Measurements from ENCODE around the gene MAPT. TPM values are rescaled to one million over a fixed set of nuclear protein-coding genes. Genes with fewer than 3 reads are reported as not detected.

Gene MAPT
- total and polyA plus RNA-seq, 7 experiments from 2014 or later, result 0.12 to 1.3 (median 0.80) TPM

DNA sequence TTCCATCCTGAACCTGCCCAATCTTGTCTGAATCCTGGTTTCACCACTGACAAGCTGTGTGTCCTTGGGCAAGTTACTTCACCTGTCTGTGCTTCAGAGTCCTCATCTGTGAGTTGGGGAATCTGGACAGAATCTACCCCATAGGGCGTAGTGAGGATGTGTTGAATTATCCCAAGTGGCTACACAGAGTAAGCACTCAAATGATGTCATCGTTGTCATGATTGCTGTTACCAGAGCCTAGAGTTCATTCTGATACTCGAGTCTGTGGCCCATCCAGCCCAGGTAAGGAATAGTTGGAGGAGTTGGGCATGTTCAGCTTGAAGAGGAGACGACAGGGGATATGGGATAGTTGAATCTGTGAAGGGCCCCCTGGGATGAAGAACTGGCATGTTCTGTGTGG is 45.9 kb downstream of the MAPT start:
- CTCF ChIA-PET, result no interaction called here
- H3K4me1 ChIP-seq (ENCODE audit: control insufficient read depth in 2 of 2, insufficient read depth in 2 of 2, low read length in 2 of 2), result no peaks in the 10 kb centered on the region
- no peak for DNase-seq
- no peak overlapping the region for H3K4me3 Mint-ChIP-seq
- no peak overlapping the region for H3K27ac ChIP-seq (ENCODE audit: low read depth, low read length)
- no peak overlapping the region for H3K27ac Mint-ChIP-seq
- no peaks in the 10 kb centered on the region for H3K27me3 ChIP-seq (ENCODE audit: control insufficient read depth in 2 of 2, insufficient read depth in 2 of 2, low read length in 2 of 2)
- intact Hi-C loops (cut with micrococcal nuclease), result loop anchor here in 1 of 2 donors (10.0 kb wide), 1 partner anchor 45 kb away; the partner anchor contains the start of gene MAPT
- H3K36me3 ChIP-seq (ENCODE audit: control insufficient read depth in 2 of 3, insufficient read depth in 3 of 3, low read length in 3 of 3), result no peaks in the 10 kb centered on the region
- H3K27me3 Mint-ChIP-seq, result peaks cover 21 to 42% (median 37%) of the 10 kb centered on the region in 5 donors
- no peak overlapping the region for H3K4me3 ChIP-seq (ENCODE audit: low read length)
- POLR2A ChIA-PET, result no interaction called here
- H3K9me3 Mint-ChIP-seq, result peaks cover 0 to 4% (median 0%) of the 10 kb centered on the region in 11 donors
- H3K36me3 Mint-ChIP-seq, result peaks cover 0 to 3% (median 0%) of the 10 kb centered on the region in 5 donors
- ATAC-seq, result no peak
- no peaks in the 10 kb centered on the region for H3K9me3 ChIP-seq (ENCODE audit: control insufficient read depth in 2 of 3, low read length in 3 of 3)
- H3K4me1 Mint-ChIP-seq, result peaks cover 0 to 12% (median 2%) of the 10 kb centered on the region in 7 donors

DNA sequence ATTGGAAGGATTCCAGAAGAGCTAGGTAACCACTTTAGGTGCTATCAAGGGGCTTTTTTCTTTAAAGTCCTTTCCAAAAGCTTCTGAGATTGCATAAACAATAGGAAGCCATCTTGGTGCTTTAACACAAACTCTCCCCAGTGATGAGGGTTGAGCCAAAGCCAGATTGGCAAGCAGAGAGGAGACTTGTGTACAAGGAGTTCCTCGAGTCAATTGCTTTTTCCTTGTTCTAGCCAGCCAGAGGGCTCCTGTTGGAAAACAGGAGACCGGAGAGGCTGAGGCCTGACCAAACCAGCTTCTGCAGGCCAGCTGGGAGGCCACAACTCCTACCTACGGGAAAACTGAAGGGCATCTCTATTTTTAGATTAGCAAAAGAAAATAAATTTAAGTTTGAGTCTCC is 46.5 kb downstream of the MAPT start:
- no peaks in the 10 kb centered on the region for H3K36me3 Mint-ChIP-seq
- H3K27ac Mint-ChIP-seq, result no peak overlapping the region
- Histone ChIP-seq H3K9me3 (ENCODE audit: control insufficient read depth in 2 of 3, low read length in 3 of 3) (no peaks in the 10 kb centered on the region), H3K4me1 (ENCODE audit: control insufficient read depth in 2 of 2, insufficient read depth in 2 of 2, low read length in 2 of 2) (no peaks in the 10 kb centered on the region), H3K27me3 (ENCODE audit: control insufficient read depth in 2 of 2, insufficient read depth in 2 of 2, low read length in 2 of 2) (no peaks in the 10 kb centered on the region), H3K36me3 (ENCODE audit: control insufficient read depth in 2 of 3, insufficient read depth in 3 of 3, low read length in 3 of 3) (no peaks in the 10 kb centered on the region), H3K27ac (ENCODE audit: low read depth, low read length) (no peak overlapping the region), H3K4me3 (ENCODE audit: low read length) (no peak overlapping the region)
- H3K4me3 Mint-ChIP-seq, result no peak overlapping the region
- H3K9me3 Mint-ChIP-seq, result peaks cover 0 to 4% (median 0%) of the 10 kb centered on the region in 11 donors
- H3K4me1 Mint-ChIP-seq, result peaks cover 0 to 12% (median 2%) of the 10 kb centered on the region in 7 donors
- H3K27me3 Mint-ChIP-seq, result peaks cover 18 to 39% (median 32%) of the 10 kb centered on the region in 5 donors
- no peak for DNase-seq
- CTCF ChIA-PET, result no interaction called here
- POLR2A ChIA-PET, result no interaction called here
- no peak for ATAC-seq
- intact Hi-C loops (cut with micrococcal nuclease), result loop anchor here in 1 of 2 donors (10.0 kb wide), 1 partner anchor 46 kb away; the partner anchor contains the start of gene MAPT

DNA sequence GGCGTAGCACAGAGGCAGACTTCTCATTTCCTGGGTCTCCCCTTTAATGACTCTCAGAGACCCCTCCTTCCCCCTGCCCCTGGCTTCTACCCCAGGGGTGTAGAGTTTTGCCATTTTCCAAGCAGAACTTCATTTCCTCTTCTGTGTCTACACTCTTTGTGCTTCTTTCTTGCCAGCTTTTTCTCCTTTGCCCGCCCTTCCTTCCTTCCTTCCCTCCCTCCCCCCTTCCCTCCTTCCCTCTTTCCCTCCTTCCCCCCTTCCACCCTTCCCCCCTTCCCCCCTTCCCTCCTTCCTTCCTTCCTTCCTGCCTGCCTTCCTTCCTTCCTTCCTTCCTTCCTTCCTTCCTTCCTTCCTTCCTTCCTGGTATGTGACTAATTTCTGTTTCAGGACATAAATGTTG is 47.0 kb downstream of the MAPT start:
- Mint-ChIP-seq H3K9me3 (peaks cover 0 to 4% (median 0%) of the 10 kb centered on the region in 11 donors), H3K4me1 (peaks cover 0 to 12% (median 2%) of the 10 kb centered on the region in 7 donors), H3K27ac (peak overlapping the region in 1 of 9 donors; percentile 82), H3K4me3 (no peak overlapping the region), H3K36me3 (no peaks in the 10 kb centered on the region), H3K27me3 (peaks cover 16 to 38% (median 30%) of the 10 kb centered on the region in 5 donors)
- intact Hi-C loops (cut with micrococcal nuclease), result loop anchor here in 1 of 2 donors (10.0 kb wide), 1 partner anchor 47 kb away; the partner anchor contains the start of gene MAPT
- Histone ChIP-seq H3K4me3 (ENCODE audit: low read length) (no peak overlapping the region), H3K4me1 (ENCODE audit: control insufficient read depth in 2 of 2, insufficient read depth in 2 of 2, low read length in 2 of 2) (no peaks in the 10 kb centered on the region), H3K9me3 (ENCODE audit: control insufficient read depth in 2 of 3, low read length in 3 of 3) (no peaks in the 10 kb centered on the region), H3K27ac (ENCODE audit: low read depth, low read length) (no peak overlapping the region), H3K27me3 (ENCODE audit: control insufficient read depth in 2 of 2, insufficient read depth in 2 of 2, low read length in 2 of 2) (no peaks in the 10 kb centered on the region), H3K36me3 (ENCODE audit: control insufficient read depth in 2 of 3, insufficient read depth in 3 of 3, low read length in 3 of 3) (no peaks in the 10 kb centered on the region)
- ATAC-seq, result no peak
- CTCF ChIA-PET, result no interaction called here
- POLR2A ChIA-PET, result no interaction called here
- DNase-seq, result no peak

DNA sequence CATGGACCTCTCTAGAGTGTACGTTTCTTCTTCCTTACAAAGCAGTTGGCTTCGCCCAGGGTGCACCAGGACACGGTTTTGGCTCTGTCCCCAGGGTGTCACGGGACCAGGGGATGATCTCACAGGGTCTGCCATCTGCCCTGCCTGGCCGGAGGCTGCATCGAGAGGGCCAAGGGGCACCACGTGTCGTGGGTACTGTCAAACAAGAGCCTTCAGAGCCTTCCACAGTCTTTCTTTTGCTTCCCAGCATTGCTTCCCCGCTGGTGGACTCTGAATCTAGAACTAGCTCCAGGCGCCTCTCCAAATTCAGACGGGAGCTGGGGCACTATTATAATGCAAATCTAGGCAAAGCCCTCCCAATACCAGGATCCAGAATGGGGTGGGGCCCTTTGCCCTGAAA is 47.9 kb downstream of the MAPT start:
- Mint-ChIP-seq H3K4me3 (no peak overlapping the region), H3K9me3 (peaks cover 0 to 4% (median 0%) of the 10 kb centered on the region in 11 donors), H3K4me1 (peaks cover 0 to 12% (median 2%) of the 10 kb centered on the region in 7 donors), H3K27me3 (peaks cover 16 to 41% (median 23%) of the 10 kb centered on the region in 5 donors), H3K36me3 (no peaks in the 10 kb centered on the region), H3K27ac (no peak overlapping the region)
- Histone ChIP-seq H3K27ac (ENCODE audit: low read depth, low read length) (no peak overlapping the region), H3K4me3 (ENCODE audit: low read length) (no peak overlapping the region), H3K4me1 (ENCODE audit: control insufficient read depth in 2 of 2, insufficient read depth in 2 of 2, low read length in 2 of 2) (no peaks in the 10 kb centered on the region), H3K9me3 (ENCODE audit: control insufficient read depth in 2 of 3, low read length in 3 of 3) (no peaks in the 10 kb centered on the region), H3K27me3 (ENCODE audit: control insufficient read depth in 2 of 2, insufficient read depth in 2 of 2, low read length in 2 of 2) (no peaks in the 10 kb centered on the region), H3K36me3 (ENCODE audit: control insufficient read depth in 2 of 3, insufficient read depth in 3 of 3, low read length in 3 of 3) (no peaks in the 10 kb centered on the region)
- ChIA-PET CTCF (no interaction called here), POLR2A (no interaction called here)
- ATAC-seq (no peak), DNase-seq (no peak)
- intact Hi-C loops (cut with micrococcal nuclease), result loop anchor here in 1 of 2 donors (10.0 kb wide), 1 partner anchor 47 kb away; the partner anchor contains the start of gene MAPT

DNA sequence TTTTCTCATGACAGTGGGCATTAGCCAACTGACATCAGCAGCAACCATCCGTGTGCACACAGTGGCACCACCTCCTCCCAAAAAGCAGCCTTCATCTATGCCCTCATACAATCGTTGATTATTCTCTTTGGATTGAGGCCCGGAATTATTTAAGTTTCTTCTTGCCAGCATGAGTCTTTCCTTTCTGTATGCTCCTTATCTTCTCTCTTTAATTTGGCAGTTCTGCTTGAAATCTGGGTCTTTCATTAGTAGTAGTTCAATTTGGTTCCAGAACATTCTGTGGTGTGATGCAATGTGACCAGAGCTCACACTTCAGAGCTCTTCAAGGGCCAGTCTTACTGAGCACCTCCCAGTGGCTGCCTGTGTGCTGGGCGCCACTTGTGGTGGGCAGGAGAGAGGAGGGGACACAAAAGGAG is 52.5 kb downstream of the MAPT start:
- H3K9me3 ChIP-seq (ENCODE audit: control insufficient read depth in 2 of 3, low read length in 3 of 3), result no peaks in the 10 kb centered on the region
- H3K36me3 ChIP-seq (ENCODE audit: control insufficient read depth in 2 of 3, insufficient read depth in 3 of 3, low read length in 3 of 3), result no peaks in the 10 kb centered on the region
- DNase-seq (no peak), ATAC-seq (no peak)
- no peak overlapping the region for H3K27ac ChIP-seq (ENCODE audit: low read depth, low read length)
- intact Hi-C loops (cut with micrococcal nuclease), result loop anchor here in 1 of 2 donors (10.0 kb wide), 1 partner anchor 52 kb away; the partner anchor contains the start of gene MAPT
- Mint-ChIP-seq H3K27me3 (peaks cover 29 to 45% (median 36%) of the 10 kb centered on the region in 5 donors), H3K4me3 (no peak overlapping the region), H3K27ac (no peak overlapping the region), H3K36me3 (no peaks in the 10 kb centered on the region), H3K9me3 (peaks cover 0 to 2% (median 0%) of the 10 kb centered on the region in 11 donors), H3K4me1 (peaks cover 0 to 8% (median 2%) of the 10 kb centered on the region in 7 donors)
- peaks cover 0 to 6% of the 10 kb centered on the region in 2 donors for H3K4me1 ChIP-seq (ENCODE audit: control insufficient read depth in 2 of 2, insufficient read depth in 2 of 2, low read length in 2 of 2)
- H3K27me3 ChIP-seq (ENCODE audit: control insufficient read depth in 2 of 2, insufficient read depth in 2 of 2, low read length in 2 of 2), result peaks cover 0 to 6% of the 10 kb centered on the region in 2 donors
- POLR2A ChIA-PET, result no interaction called here
- no peak overlapping the region for H3K4me3 ChIP-seq (ENCODE audit: low read length)
- CTCF ChIA-PET, result no interaction called here

DNA sequence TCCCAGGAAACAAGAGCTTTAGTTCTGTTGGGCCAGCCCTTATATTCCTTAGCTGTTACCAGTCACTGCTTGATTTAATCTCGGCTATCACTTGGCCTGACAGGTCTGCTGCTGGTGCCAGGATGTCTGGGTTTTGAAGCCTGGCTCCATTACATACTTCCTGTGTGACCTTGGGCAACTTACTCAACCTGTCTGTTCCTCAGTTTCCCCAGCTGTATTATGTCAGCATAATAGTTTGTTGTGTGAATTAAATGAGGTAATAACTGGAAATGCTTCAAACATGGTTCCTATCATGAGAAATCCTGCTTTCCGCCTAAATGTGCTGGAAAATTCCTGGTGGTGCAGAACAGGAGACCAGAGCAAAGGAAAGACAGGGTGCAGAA is 54.1 kb downstream of the MAPT start:
- no peak for ATAC-seq
- peaks cover 0 to 2% (median 0%) of the 10 kb centered on the region in 11 donors for H3K9me3 Mint-ChIP-seq
- intact Hi-C loops (cut with micrococcal nuclease), result loop anchor here in 1 of 2 donors (10.0 kb wide), 1 partner anchor 54 kb away; the partner anchor contains the start of gene MAPT
- H3K36me3 Mint-ChIP-seq, result no peaks in the 10 kb centered on the region
- Histone ChIP-seq H3K4me3 (ENCODE audit: low read length) (no peak overlapping the region), H3K9me3 (ENCODE audit: control insufficient read depth in 2 of 3, low read length in 3 of 3) (no peaks in the 10 kb centered on the region), H3K4me1 (ENCODE audit: control insufficient read depth in 2 of 2, insufficient read depth in 2 of 2, low read length in 2 of 2) (peaks cover 0 to 6% of the 10 kb centered on the region in 2 donors), H3K27ac (ENCODE audit: low read depth, low read length) (no peak overlapping the region), H3K27me3 (ENCODE audit: control insufficient read depth in 2 of 2, insufficient read depth in 2 of 2, low read length in 2 of 2) (peaks cover 0 to 6% of the 10 kb centered on the region in 2 donors), H3K36me3 (ENCODE audit: control insufficient read depth in 2 of 3, insufficient read depth in 3 of 3, low read length in 3 of 3) (no peaks in the 10 kb centered on the region)
- POLR2A ChIA-PET, result interaction anchor here (0.6 kb wide), 1 partner anchor 700 kb away, joined by 3 read pairs; no protein-coding TSS in a partner anchor
- H3K4me3 Mint-ChIP-seq, result peak overlapping the region in 3 of 10 donors; percentile 48 to 79 (median 74)
- H3K27me3 Mint-ChIP-seq, result peaks cover 29 to 45% (median 36%) of the 10 kb centered on the region in 5 donors
- H3K4me1 Mint-ChIP-seq, result peaks cover 0 to 7% (median 2%) of the 10 kb centered on the region in 7 donors
- CTCF ChIA-PET, result no interaction called here
- no peak for DNase-seq
- H3K27ac Mint-ChIP-seq, result no peak overlapping the region

All from naive thymus-derived CD4-positive, alpha-beta T cell (primary cell).